Left ventricle myocardium superior (tissue), 1 donor: Measurements from ENCODE around the gene PDE4DIP. TPM values are rescaled to one million over a fixed set of nuclear protein-coding genes. Genes with fewer than 3 reads are reported as not detected.
"Not testable (repeated sequence)": the region's sequence is repeated elsewhere in the genome, so short reads cannot be mapped to it uniquely, and the experiment has no call there.

Experiments
- ATAC-seq: fragments of 200-7000 bp; cut with Tn5 transposase; one replicate; pipeline ENCODE4 v1.9.1; 2020; ENCODE audit warnings: mild to moderate bottlenecking, moderate library complexity
- DNase-seq: peaks from one replicate; pipeline ENCODE4 v3.0.0-alpha.2; 2020
- intact Hi-C: fragments of 100-400 bp; cut with micrococcal nuclease; formaldehyde crosslinking; loops from one replicate; pipeline ENCODE4 v1.11.0; 2022
- long read RNA-seq: library from polyadenylated mRNA; unstranded; transcript quantifications from one replicate; pipeline ENCODE4 v2.0.0, GENCODE V29; 2021
- total RNA-seq: library from RNA; stranded (reverse); fragmentation: NEBNext Ultra II Directional; extraction: Animal tissue kit (Norgen Biotek cat#: 25700); gene quantifications from one replicate; pipeline ENCODE4 v1.2.1, GENCODE V29; 2021
- donor health status: DM: no; HTN: yes; CAD: no; lungs with severe emphysema.

PDE4DIP gene
- 1,838 TPM for total RNA-seq
- long read RNA-seq, full-length matches to known transcripts = 35 of 964 reads
- long read RNA-seq, partial matches to known transcripts = 813 of 964 reads
- long read RNA-seq, other reads (novel, unspliced or antisense) = 116 of 964 reads

DNA sequence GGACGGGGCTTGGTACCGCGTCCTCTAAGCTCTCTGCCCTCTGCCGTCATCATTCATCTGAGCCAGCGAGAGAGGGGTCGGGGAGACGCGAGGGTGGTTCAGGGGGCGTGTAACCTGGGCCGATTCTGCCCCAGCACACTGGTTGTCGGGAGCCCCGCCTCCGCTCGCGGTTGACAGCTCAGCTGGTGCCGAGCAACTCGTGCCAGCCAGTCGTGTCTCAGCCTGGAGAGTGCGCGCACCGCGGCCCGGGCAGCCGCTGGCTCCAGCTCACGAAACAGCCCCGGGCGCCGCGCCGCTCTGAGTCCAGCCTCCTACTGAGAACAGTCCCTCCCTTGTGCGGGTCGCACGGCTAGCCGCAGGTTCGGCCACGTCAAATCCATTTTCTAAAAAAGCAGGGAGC is at the start of gene PDE4DIP:
Gene PDE4DIP (plus strand): TSS at position 209 of the 400 bp plus-strand sequence. CDS start 347 bp downstream, outside the sequence.
- intact Hi-C loops = not testable (repeated sequence)
- DNase-seq (peak; percentile 68), ATAC-seq (peak; percentile 95)

DNA sequence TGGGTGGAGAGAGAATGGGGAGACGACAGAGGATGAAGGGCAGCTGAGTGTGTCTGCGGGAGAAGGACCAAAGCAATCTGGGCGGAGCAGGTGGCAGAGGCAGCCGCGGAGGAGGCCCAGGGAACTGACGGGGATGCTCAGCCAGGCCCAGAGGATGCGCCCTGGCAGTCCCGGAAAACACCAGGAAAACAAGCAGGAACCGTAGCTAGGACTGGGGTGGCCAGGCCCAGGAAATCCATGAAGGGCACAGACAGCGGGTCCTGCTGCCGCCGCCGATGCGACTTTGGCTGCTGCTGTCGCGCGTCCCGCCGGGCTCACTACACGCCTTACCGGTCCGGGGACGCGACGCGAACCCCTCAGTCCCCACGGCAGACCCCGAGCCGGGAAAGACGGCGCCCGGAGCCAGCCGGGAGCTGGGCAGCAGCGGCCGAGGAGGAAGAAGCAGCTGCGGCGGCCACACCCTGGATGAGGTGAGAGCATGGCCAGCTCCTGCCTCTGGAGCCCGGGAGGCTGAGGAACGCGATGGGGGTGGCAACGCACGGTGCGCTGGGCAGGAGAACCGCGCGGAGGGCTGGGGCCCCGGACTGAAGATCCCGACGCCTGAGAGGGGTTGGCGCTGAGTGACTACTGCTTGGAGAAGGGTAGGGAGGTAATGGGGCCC is 35.8 kb upstream of the PDE4DIP start:
- DNase-seq, intact Hi-C loops: not testable (repeated sequence)
- peak; percentile 59 for ATAC-seq

DNA sequence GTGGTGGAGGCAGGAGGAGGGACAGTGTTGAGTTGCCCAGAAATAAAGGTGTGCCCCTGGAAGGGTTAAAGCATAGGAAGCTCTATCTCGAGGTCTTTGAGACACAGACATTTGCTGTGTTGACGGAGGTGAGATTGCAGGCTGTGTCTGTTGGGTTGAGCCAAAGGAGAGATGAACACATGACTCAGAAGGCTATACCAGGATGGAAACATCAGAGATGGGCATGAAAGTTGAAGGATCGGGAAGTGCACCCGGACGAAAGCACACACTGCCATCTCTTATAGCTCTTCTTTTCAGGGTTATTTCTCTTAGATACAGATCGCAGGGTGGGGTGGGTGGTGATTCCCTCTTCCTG is 35.3 kb upstream of the PDE4DIP start:
- intact Hi-C loops, ATAC-seq, DNase-seq: not testable (repeated sequence)

DNA sequence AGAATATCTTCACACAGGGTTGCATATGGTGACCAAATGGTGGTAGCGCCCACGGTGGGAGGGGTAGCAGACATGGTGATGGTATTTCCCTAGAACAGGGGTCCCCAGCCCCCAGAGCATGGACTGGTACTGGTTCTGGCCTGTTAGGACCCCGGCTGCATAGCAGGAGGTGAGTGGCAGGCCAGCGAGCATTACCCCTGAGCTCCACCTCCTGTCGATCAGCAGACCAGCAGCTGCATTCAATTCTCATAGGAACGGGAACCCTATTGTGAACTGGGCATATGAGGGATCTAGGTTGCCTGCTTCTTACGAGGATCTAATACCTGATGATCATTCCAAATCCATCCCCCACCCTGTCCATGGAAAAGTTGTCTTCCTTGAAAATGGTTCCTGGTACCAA is 22.0 kb upstream of the PDE4DIP start:
- ATAC-seq, DNase-seq, intact Hi-C loops: not testable (repeated sequence)

DNA sequence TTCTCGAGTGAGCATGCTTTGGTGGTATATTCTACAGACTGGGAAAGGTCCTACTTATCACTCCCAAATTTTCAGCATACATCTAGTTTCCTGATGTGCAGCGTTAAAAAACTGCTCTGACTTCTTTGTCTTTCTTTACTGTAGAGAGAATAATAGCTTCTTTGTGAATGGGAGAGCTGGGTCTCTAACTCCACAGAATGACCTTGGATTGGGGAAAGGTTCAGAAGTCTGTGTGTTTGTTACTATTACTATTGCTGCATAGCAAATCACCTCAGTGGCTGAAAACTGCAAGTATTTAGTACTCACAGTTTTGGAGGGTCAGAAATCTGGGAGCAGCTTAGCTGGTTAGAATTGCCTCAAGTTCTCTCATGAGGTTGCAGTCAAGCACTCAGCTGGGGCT is 20.4 kb upstream of the PDE4DIP start:
- DNase-seq, ATAC-seq, intact Hi-C loops: not testable (repeated sequence)

DNA sequence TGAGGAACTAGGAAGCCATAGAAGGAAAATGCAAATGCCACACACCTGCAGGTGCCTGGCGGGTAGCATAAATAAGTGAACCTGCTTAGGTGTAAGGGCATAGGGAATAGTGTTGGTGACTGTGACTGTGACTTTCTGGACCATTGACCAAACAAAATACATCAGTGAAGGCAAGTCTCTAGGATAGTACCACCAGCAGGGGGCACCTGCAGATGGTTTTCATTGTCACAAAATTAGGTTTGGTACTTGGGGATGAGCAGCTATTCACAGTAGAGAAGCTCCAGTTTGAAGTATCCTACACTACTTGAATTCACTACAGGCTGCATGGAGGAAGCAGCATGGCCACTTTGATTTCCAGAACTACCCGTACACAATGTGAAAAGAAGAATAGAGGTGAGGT is 19.2 kb upstream of the PDE4DIP start:
- peak; percentile 81 for ATAC-seq

DNA sequence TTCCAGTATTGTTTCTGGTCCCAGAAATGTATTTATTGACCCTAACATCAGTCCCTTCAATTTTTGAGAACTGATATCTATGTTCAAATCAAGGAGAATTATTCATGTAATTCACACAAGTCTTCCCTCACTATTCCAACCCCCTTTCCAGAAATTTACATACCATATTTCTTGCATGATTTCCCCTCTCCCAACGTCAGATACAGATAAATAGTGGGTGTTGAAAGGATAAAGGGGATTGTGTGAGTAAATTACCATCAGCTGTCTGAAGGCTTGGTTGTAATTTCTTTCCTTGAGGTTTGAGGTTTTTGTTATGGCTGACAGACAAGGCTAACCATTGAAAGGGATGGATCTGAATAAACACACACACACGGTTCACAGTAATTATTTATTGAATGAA is 15.7 kb upstream of the PDE4DIP start:
- DNase-seq, ATAC-seq, intact Hi-C loops: not testable (repeated sequence)

More for the DNA sequence above, 19.2 kb upstream of the PDE4DIP start:
- DNase-seq, intact Hi-C loops: not testable (repeated sequence)

DNA sequence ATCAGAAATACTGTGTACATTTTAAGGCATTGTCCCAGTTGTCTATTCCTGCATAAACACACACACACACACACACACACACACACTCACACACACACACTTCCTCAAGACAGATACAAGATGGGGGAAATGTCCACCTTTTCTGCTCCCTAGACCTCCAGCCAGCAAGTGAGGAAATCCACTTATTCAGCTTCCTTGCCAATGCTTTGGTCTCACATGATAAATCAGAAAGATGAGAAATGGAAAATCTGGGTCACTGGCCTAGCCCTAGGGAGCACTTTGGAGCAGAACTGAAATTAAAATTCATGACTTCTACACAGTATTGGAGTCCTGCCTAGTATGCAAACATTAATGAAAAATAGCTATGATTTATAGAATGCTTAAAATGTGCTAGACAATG is 15.3 kb upstream of the PDE4DIP start:
- intact Hi-C loops, DNase-seq: not testable (repeated sequence)
- peak; percentile 62 for ATAC-seq

DNA sequence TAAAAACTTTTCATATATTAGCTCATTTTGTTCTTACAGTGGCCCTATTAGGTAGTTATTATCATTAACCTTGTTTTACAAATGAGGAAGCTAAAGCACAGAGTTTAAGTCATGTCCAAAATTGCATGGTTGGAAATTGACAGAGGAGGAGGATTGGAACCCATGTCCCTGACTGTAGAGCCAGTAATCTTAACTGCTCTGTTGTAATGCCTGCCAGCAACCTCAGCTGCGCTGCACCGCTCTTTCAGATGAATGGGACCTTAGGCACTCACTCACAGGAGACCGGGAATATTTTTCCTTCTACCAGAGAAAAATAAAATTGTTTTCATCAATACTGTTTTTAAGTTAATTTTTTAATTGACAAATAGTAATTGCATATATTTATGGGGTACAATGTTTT is 14.9 kb upstream of the PDE4DIP start:
- intact Hi-C loops, DNase-seq: not testable (repeated sequence)
- ATAC-seq = peak; percentile 56

DNA sequence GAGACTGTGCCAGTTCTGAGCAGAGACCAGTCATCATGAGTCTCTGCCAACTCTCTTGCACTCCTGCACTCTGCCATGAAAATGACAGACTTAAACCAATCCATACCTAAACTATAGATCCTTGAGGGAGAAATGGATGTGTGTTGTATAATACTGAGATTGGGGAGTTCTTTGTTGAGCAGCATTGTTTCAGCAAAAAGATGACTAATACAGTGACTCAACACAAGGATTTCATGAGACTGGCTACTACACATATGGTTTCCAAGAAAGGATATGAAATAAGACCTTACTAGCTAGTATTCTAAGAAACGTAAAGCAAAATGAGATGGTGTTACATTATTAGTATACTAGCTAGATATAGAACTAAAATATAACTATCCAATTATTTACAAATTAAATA is 3.0 kb upstream of the PDE4DIP start:
- DNase-seq, intact Hi-C loops, ATAC-seq: not testable (repeated sequence)

DNA sequence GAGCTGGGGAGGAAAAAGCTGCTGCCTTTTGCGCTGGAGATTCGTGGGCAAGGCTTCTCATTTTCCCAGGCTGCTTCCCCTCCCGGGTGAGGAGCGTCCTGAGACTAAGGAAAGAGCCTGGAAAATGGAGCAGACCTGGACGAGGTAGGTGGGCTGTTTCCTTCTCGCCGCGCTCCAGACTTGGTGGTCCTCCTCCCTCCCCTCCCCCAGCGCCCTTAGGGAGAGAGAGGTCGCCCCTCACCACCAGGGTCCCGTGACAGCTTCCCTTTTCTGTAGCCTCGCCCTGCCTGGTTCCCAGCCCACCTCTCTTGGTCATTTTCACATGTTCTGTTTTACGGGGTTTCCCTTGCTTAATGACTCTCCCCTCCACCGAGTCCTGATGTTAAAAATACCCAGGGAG is 423 bp downstream of the PDE4DIP start:
- DNase-seq, intact Hi-C loops: not testable (repeated sequence)
- peak; percentile 19 for ATAC-seq

DNA sequence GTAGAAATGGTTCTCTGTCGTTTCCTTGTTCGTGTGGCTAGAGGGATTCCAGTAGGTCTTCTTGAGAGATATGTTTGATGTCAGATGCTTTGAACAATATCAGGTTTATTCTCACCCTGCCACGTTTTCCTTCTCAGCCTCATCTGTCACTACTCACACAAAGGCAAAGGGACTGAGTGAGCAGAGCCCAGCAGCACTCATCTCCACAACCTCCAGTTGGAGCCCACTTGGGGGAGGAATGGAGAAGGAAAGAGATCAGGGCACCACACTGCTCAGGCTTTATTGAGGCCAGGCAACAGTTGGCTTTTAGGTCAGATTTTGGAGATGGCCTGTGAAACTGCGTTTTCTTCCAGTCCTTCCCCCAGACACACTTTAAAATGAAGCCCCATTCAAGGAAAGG is 840 bp downstream of the PDE4DIP start:
- peak; percentile 66 for ATAC-seq
- DNase-seq, intact Hi-C loops: not testable (repeated sequence)

DNA sequence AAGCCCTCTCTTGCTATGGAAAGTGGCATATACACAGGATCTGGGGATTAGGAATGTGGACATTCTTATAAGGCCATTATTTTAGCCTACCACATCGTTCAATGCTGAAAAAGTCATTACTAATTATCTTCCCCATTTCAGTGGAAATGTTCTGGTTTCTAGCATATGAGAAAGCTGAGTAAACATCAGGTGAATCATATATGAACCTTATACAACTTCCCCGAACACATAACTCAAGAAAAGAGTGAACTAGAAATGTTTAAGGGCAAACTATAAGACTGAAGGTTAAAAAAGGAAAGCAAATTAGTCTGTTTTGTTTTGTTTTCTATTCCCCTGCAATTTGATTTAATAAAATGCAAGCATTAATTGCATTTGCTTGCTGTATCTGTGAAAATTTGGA is 6.1 kb downstream of the PDE4DIP start:
- DNase-seq, ATAC-seq, intact Hi-C loops: not testable (repeated sequence)

DNA sequence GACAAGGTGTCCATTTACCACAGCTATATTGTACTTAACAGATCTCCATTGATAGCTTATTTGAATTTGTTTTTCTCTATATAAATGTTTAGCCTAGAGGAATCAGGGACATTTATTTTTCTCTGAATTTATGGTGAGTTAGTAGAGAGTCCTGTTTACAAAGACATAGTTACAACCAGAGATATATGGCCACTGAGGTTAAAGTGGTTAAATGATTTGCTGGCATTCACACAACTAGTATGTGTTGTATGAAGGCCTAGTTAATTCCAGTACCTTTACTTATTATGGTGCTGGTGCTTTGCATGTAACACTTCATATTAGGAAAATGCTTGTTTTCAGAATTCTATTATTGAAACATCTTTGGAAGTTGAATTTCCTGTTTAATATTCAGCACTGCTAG is 6.6 kb downstream of the PDE4DIP start:
- intact Hi-C loops, ATAC-seq, DNase-seq: not testable (repeated sequence)

DNA sequence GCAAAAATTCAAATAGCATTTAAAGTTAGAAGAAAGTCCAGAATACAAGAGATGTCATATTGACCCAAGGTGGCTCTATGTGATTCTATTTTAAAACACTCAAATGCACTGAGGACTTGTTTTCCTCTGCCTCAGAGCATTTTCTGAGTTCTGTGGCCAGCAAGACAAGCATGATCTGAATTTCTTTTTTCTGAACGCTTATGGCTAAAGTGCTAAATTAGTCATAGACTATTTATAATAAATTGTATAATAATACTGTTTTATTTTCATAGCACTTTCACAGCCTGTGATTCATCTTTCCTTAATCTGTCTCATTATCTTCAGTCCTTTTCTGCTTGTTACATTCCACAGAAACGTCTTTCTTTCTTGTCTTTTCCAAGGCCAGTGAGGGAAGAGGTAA is 7.5 kb downstream of the PDE4DIP start:
- peak; percentile 20 for ATAC-seq
- intact Hi-C loops, DNase-seq: not testable (repeated sequence)

DNA sequence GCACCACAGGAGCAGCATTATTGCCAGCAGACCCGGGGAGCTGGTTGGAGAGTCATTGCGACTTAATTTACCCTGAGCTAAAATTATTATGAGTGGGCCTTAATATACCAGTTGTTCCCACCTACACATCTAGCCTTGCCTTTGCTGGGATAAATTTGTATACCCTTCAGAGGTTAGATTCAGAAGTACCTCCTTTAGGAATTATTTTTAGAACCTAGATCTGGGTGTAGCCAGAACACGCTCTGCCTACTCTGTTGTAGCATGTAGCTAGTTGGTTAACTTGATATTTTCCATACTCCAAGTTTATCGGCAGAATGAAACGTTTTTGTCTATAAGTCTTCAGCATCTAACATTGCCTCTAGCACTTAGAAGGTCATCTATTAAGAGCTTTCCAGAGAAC is 9.1 kb downstream of the PDE4DIP start:
- DNase-seq, intact Hi-C loops: not testable (repeated sequence)
- peak; percentile 84 for ATAC-seq

DNA sequence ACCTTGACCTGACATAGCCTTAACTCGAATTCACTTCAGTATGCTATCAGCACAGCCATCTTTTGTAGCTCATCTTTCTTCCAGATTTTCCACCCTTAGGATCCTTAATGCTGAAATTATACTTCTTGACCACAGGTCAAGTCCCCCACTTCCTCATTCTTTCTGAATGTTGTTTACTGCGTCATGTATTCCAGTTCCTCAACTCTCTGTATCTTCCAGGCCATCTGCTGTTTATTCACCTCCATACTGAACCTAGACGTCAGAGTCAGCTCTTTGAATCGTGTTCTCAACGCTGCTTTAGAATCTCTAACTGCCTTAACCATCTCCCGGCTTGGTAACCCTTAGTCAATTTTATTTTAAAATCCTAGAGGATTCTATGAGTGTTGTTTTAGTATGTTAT is 9.8 kb downstream of the PDE4DIP start:
- intact Hi-C loops, DNase-seq: not testable (repeated sequence)
- peak; percentile 24 for ATAC-seq

DNA sequence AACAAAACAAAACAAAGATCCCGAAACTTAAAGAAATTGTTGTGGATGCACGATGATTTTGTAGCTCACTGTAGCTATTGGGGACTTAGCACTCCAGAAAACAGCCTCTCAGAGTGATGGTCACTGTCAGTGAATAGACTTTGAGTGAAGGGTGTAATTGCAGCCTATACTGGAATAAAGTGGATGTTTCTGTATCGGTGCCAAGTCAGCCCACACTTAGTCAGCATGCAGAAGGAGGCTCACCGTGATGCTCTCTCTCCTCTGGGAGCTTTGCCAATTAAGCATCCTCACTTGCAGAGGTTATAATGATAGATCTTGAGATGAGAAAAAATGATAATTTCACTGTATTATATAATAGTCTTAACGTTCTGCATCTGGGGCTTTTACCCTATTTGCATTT is 11.1 kb downstream of the PDE4DIP start:
- intact Hi-C loops, DNase-seq: not testable (repeated sequence)
- ATAC-seq = peak; percentile 50

DNA sequence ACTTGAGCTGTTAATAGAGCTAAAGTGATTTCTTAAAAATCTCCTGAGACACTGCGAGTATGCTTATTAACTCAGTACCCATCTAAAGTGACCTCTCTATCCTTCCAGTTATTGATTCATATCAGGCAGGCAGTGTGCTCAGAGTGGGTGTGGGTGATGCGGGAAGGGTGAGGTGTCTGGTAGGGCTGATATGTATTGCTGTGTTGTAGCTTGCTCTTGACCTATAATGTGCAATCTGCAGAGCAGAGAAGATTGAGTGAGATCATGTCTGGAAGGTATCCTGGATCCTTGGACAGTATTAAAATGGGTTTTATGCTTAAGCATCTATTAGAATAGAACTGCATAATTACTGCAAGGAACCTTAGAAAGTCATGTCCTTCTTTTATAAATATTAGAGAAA is 15.8 kb downstream of the PDE4DIP start:
- peak; percentile 31 for ATAC-seq
- intact Hi-C loops, DNase-seq: not testable (repeated sequence)

DNA sequence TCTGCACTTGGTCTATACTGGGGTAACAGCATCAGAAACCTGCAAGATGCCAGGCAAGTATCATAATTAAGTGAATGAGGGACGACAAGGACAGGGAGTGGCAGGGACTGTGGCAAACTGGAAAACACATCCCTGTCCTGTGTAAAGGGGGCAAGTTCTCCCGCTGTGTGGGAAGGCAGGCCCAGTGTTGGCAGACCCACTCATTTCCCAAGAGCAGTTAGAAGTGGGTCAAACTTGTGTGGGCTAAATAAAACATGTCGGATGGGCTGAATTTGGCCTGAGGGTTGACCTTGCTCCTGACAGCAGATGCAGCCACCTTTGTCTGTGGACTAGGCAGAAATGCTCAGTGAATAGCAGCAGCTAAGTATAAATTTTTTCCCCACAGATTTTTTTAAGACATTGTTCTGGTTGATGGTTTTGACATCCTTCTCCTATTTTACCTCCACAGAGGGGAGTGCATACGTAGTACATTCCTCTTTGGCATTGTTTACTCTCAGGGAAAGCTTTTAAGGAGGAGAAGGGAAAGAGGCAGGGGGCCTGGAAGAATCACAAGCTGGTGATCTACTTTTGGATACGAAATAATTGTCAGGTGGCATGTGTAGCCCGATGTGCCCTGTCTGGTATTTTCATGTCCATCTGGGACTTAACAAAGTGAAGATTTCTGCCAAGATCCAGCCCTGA is 16.5 kb downstream of the PDE4DIP start:
- peak; percentile 65 for ATAC-seq
- intact Hi-C loops, DNase-seq: not testable (repeated sequence)
